OCI-LY7 (cell line): ENCODE measurements around the gene CBR3. TPM values are rescaled to one million over a fixed set of nuclear protein-coding genes. Genes with fewer than 3 reads are reported as not detected.

Experiments used
- BruUV-seq: library from RNA; stranded (reverse); fragments of 400-500 nt; replicated peaks from 2 replicates; lab custom pipeline; 2021; lab: Mats Ljungman, UMichigan
- CTCF ChIA-PET: fragments of 300-600 bp; sonication (Branson Sonifier 250); formaldehyde crosslinking; loops from one replicate; lab custom pipeline; 2022; ENCODE audit warnings: antibody characterized with exemption; ENCODE audit not compliant: unreplicated experiment; lab: Charles Lee
- POLR2A ChIA-PET: fragments of 300-600 bp; sonication (Branson Sonifier 250); formaldehyde crosslinking; loops from one replicate; lab custom pipeline; 2022; ENCODE audit warnings: antibody characterized with exemption; lab: Charles Lee
- DNase-seq: peaks from one replicate; pipeline ENCODE4 v3.0.0-alpha.2; 2015; ENCODE audit warnings: low spot score
- H2AFZ ChIP-seq: fragments of 200-600 bp; sonication (generic), shearing (Covaris generic); 2 replicates; pipeline ENCODE4 v1.6.1; 2014; ENCODE audit warnings: mild to moderate bottlenecking, antibody characterized with exemption, low read length, moderate library complexity
- H3K27ac ChIP-seq: fragments of 200-600 bp; sonication (generic); 2 replicates; pipeline ENCODE4 v1.5.1; 2014; ENCODE audit warnings: mixed run types, low read depth, mild to moderate bottlenecking, moderate library complexity, low read length, inconsistent platforms; ENCODE audit not compliant: poor library complexity, severe bottlenecking
- H3K36me3 ChIP-seq: fragments of 200-600 bp; sonication (generic); 2 replicates; pipeline ENCODE4 v1.6.1; 2014; ENCODE audit warnings: mild to moderate bottlenecking, antibody characterized with exemption, low read length, moderate library complexity, mixed read lengths; ENCODE audit not compliant: insufficient read depth
- H3K4me1 ChIP-seq: fragments of 200-600 bp; sonication (generic); 2 replicates; pipeline ENCODE4 v1.5.1; 2014; ENCODE audit warnings: mild to moderate bottlenecking, low read length; ENCODE audit not compliant: insufficient read depth, poor library complexity, severe bottlenecking
- H3K4me2 ChIP-seq: fragments of 200-600 bp; sonication (generic); 2 replicates; pipeline ENCODE4 v1.6.1; 2014; ENCODE audit warnings: mild to moderate bottlenecking, low read length
- H3K4me3 ChIP-seq: fragments of 200-600 bp; sonication (generic); 2 replicates; pipeline ENCODE4 v1.5.1; 2014; ENCODE audit warnings: mild to moderate bottlenecking, low read depth, low read length; ENCODE audit not compliant: poor library complexity, severe bottlenecking
- H3K79me2 ChIP-seq: fragments of 200-600 bp; sonication (generic); 2 replicates; pipeline ENCODE4 v1.6.1; 2016; ENCODE audit warnings: low read depth, mild to moderate bottlenecking, low read length, moderate library complexity, mixed read lengths; ENCODE audit not compliant: insufficient read depth
- H3K9me2 ChIP-seq: fragments of 200-600 bp; sonication (generic); 2 replicates; pipeline ENCODE4 v1.6.1; 2016; ENCODE audit warnings: mild to moderate bottlenecking, low read length, mixed read lengths; ENCODE audit not compliant: insufficient read depth
- H3K9me3 ChIP-seq: fragments of 200-600 bp; sonication (generic); 2 replicates; pipeline ENCODE4 v1.6.1; 2014; ENCODE audit warnings: mild to moderate bottlenecking, mixed run types, low read length, mixed read lengths
- H4K20me1 ChIP-seq: fragments of 200-600 bp; sonication (generic); 2 replicates; pipeline ENCODE4 v1.6.1; 2014; ENCODE audit warnings: mild to moderate bottlenecking, antibody characterized with exemption, low read length, moderate library complexity, mixed read lengths; ENCODE audit not compliant: insufficient read depth
- EZH2phosphoT487 ChIP-seq: fragments of 200-600 bp; sonication (generic); IDR thresholded peaks from 2 replicates; pipeline ENCODE4 v1.6.1; 2018; ENCODE audit warnings: low read depth, borderline replicate concordance, mild to moderate bottlenecking, mixed run types, antibody characterized with exemption, low read length, moderate library complexity, mixed read lengths
- intact Hi-C: fragments of 100-400 bp; cut with micrococcal nuclease; formaldehyde crosslinking; loops from one replicate; pipeline ENCODE4 v1.10.0; 2022; ENCODE audit not compliant: unreplicated experiment
- total RNA-seq, 2 experiments: library from RNA; depleted of rRNA in 1 of 2; stranded (reverse); fragments of >200 nt in 1 of 2; shearing (Covaris generic) in 1 of 2; gene quantifications; 2 replicates each; pipeline ENCODE4 v1.2.3, GENCODE V29; 2014 to 2022
- TF ChIP-seq, protein P1 (sequence below): fragments of 200-600 bp; sonication (generic); conservative IDR thresholded peaks from 2 replicates; pipeline ENCODE4 v1.5.1; 2014; ENCODE audit warnings: mild to moderate bottlenecking, antibody characterized with exemption, low read length, moderate library complexity, mixed read lengths

CBR3 gene
- total RNA-seq, 2 experiments from 2014 or later: not detected

DNA sequence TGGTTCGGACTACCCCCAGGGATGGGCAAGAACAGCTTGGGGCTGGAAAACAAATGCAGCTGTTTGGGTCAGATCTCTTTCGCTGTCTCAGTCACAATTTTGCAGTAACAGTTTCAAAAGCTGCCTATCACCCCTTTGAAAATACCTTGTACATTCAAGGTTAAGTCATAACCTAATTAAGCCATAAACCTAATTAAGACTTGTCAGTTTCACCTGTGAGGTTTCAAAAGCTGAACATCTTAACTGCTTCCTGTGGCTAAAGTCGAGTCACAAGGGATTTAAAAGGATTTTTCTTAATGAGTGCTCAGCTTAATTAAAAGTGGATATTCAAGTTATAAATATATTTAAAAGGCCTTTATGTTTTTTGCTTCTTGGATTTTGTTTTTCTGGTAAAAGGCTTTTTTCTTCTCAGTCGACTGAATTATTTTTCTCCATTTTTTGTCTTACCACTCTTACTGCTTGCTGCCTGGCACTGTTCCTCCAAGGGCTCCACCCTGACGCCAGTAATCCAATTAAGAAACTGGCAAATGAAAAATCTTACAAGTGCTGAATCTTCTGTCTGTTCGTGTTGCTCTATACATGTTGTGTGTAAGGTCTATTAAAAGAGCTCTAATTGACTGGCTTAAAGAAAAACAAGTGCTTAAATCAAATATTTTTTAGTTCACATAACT lies 33.8 kb upstream of the CBR3 start:
- peaks cover 5% of the 10 kb centered on the region; the same call in 1 of the 2 replicates for H3K9me3 ChIP-seq
- intact Hi-C loops: no loop called here
- ChIA-PET CTCF (no interaction called here), POLR2A (interaction anchor here (0.5 to 1.2 kb wide), 7 partner anchors 13 to 1767 kb away, joined by 3 to 7 read pairs (median 3); partner anchors contain the start of gene SETD4)
- H2AFZ ChIP-seq: no peak overlapping the region
- no peak for DNase-seq
- H3K9me2 ChIP-seq: no peaks in the 10 kb centered on the region
- H4K20me1 ChIP-seq: no peaks in the 10 kb centered on the region
- H3K4me3 ChIP-seq: no peak overlapping the region
- BruUV-seq: no TSS peak
- no peaks in the 10 kb centered on the region for H3K36me3 ChIP-seq
- H3K4me2 ChIP-seq: no peak overlapping the region
- H3K27ac ChIP-seq: no peak overlapping the region
- H3K4me1 ChIP-seq: peaks cover 4% of the 10 kb centered on the region
- H3K79me2 ChIP-seq: no peaks in the 10 kb centered on the region
- no peak for TF ChIP-seq EZH2phosphoT487
- TF ChIP-seq, protein P1, sequence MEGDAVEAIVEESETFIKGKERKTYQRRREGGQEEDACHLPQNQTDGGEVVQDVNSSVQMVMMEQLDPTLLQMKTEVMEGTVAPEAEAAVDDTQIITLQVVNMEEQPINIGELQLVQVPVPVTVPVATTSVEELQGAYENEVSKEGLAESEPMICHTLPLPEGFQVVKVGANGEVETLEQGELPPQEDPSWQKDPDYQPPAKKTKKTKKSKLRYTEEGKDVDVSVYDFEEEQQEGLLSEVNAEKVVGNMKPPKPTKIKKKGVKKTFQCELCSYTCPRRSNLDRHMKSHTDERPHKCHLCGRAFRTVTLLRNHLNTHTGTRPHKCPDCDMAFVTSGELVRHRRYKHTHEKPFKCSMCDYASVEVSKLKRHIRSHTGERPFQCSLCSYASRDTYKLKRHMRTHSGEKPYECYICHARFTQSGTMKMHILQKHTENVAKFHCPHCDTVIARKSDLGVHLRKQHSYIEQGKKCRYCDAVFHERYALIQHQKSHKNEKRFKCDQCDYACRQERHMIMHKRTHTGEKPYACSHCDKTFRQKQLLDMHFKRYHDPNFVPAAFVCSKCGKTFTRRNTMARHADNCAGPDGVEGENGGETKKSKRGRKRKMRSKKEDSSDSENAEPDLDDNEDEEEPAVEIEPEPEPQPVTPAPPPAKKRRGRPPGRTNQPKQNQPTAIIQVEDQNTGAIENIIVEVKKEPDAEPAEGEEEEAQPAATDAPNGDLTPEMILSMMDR: no peak

DNA sequence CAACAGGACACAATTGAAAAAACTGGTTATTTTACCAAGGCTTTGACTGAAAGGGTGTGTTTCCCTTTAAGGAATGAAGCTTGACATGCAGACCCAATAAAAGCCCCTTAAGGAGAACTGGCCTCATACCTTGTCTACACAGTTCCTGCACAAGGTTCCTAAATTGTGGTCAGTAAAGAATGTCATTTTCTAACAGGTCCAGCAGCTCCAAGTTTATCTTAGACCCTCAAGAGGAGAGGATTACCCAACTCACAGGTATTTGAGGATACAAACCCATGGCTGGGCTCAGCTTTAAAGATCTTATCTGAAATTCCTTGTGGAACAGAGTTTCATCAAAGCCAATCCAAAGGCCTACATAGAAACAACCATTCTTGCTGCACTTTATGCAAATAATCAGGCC lies 31.4 kb upstream of the CBR3 start:
- Histone ChIP-seq H3K79me2 (no peaks in the 10 kb centered on the region), H3K36me3 (no peaks in the 10 kb centered on the region), H3K9me3 (peaks cover 5% of the 10 kb centered on the region; the same call in 1 of the 2 replicates), H2AFZ (no peak overlapping the region), H3K4me3 (no peak overlapping the region), H3K9me2 (no peaks in the 10 kb centered on the region), H4K20me1 (no peaks in the 10 kb centered on the region), H3K4me1 (no peaks in the 10 kb centered on the region), H3K4me2 (no peak overlapping the region), H3K27ac (no peak overlapping the region)
- ChIA-PET POLR2A (interaction anchor here (0.6 kb wide), 1 partner anchor 1317 kb away, joined by 3 read pairs; no protein-coding TSS in a partner anchor), CTCF (no interaction called here)
- DNase-seq: no peak
- TF ChIP-seq, protein P1: no peak
- TF ChIP-seq EZH2phosphoT487: no peak
- no TSS peak for BruUV-seq
- intact Hi-C loops: no loop called here
